HCT116 (cell line): ENCODE results near the gene PIGH. TPM values are rescaled to one million over a fixed set of nuclear protein-coding genes. Genes with fewer than 3 reads are reported as not detected.

Source experiments
- ATAC-seq: fragments of 200-7000 bp; cut with Tn5 transposase; 2 replicates; pipeline ENCODE4 v1.9.1; 2020; ENCODE audit warnings: mild to moderate bottlenecking, moderate library complexity
- BruUV-seq: library from RNA; stranded (reverse); fragments of 400-500 nt; replicated peaks from 2 replicates; lab custom pipeline; 2021; lab: Mats Ljungman, UMichigan
- CTCF ChIA-PET: fragments of 300-600 bp; sonication (Branson Sonifier 250); formaldehyde crosslinking; loops from one replicate; lab custom pipeline; 2021; ENCODE audit warnings: antibody characterized with exemption; lab: Charles Lee
- POLR2A ChIA-PET: fragments of 300-600, 350-600 bp; sonication (Branson Sonifier 250); formaldehyde crosslinking; loops from one replicate; lab custom pipeline; 2021; ENCODE audit warnings: antibody characterized with exemption; lab: Charles Lee
- RAD21 ChIA-PET, 2 experiments: fragments of 300-600 bp; sonication (Branson Sonifier 250); formaldehyde crosslinking; loops; one replicate each; lab custom pipeline; 2023; ENCODE audit warnings: low total read pairs in 2 of 2; ENCODE audit not compliant: uncharacterized antibody in 2 of 2, unreplicated experiment in 2 of 2, low non-redundant PET in 1 of 2; lab: Charles Lee
- DNase-seq: peaks from one replicate; pipeline ENCODE4 v3.0.0-alpha.2; 2010; ENCODE audit warnings: low read depth, low spot score
- H2AFZ ChIP-seq: fragments of 200-600 bp; shearing (Covaris generic), sonication (generic); 2 replicates; pipeline ENCODE4 v1.6.1; 2017; ENCODE audit warnings: low read depth, mixed run types, mixed read lengths, antibody characterized with exemption, low read length; ENCODE audit not compliant: poor library complexity, severe bottlenecking
- H3K27ac ChIP-seq: 2 replicates; pipeline ENCODE4 v1.5.1; 2012; ENCODE audit warnings: low read depth, low read length
- H3K27me3 ChIP-seq: fragments of 200-600 bp; sonication (generic); 2 replicates; pipeline ENCODE4 v1.6.1; 2016; ENCODE audit warnings: mixed run types, low read length, mixed read lengths; ENCODE audit not compliant: insufficient read depth
- H3K36me3 ChIP-seq, 2 experiments: fragments of 200-500 bp in 1 of 2; fragments of 200-600 bp in 1 of 2; sonication (Bioruptor generic) in 1 of 2; sonication (generic) in 1 of 2; 2 replicates each; pipeline versions ENCODE4 v1.5.1 to v1.6.1; 2014 to 2016; ENCODE audit warnings: low read length in 2 of 2, inconsistent platforms in 1 of 2, mixed read lengths in 1 of 2, mixed run types in 1 of 2; ENCODE audit not compliant: insufficient read depth in 2 of 2, control insufficient read depth in 1 of 2
- H3K4me1 ChIP-seq, 2 experiments: fragments of 200-600 bp in 1 of 2; sonication (generic) in 1 of 2; 2 replicates each; pipeline versions ENCODE4 v1.5.1 to v1.6.1; 2012 to 2017; ENCODE audit warnings: low read length in 2 of 2, inconsistent platforms in 1 of 2, mild to moderate bottlenecking in 1 of 2, mixed read lengths in 1 of 2, mixed run types in 1 of 2, moderate library complexity in 1 of 2; ENCODE audit not compliant: insufficient read depth in 2 of 2, control insufficient read depth in 1 of 2
- H3K4me2 ChIP-seq: fragments of 200-600 bp; sonication (generic); 2 replicates; pipeline ENCODE4 v1.6.1; 2017; ENCODE audit warnings: mixed run types, low read length, mixed read lengths
- H3K4me3 ChIP-seq, 2 experiments: fragments of 200-600 bp in 1 of 2; sonication (generic) in 1 of 2; replicated peaks in 1 of 2; 2 replicates each; pipeline ENCODE4 v1.5.1; 2011 to 2016; ENCODE audit warnings: low read length in 2 of 2, control low read depth in 1 of 2, low read depth in 1 of 2, mild to moderate bottlenecking in 1 of 2, mixed read lengths in 1 of 2, mixed run types in 1 of 2
- H3K79me2 ChIP-seq: fragments of 200-600 bp; sonication (generic); 2 replicates; pipeline ENCODE4 v1.6.1; 2017; ENCODE audit warnings: mild to moderate bottlenecking, mixed run types, low read length, moderate library complexity, mixed read lengths; ENCODE audit not compliant: insufficient read depth
- H3K9ac ChIP-seq: fragments of 200-600 bp; sonication (generic); 2 replicates; pipeline ENCODE4 v1.6.1; 2016; ENCODE audit warnings: low read length, mixed read lengths
- H3K9me2 ChIP-seq: fragments of 200-600 bp; sonication (generic), shearing (Covaris generic); 2 replicates; pipeline ENCODE4 v1.6.1; 2017; ENCODE audit warnings: mixed run types, mild to moderate bottlenecking, moderate library complexity; ENCODE audit not compliant: insufficient read depth
- H3K9me3 ChIP-seq, 2 experiments: fragments of 200-500 bp in 1 of 2; fragments of 200-600 bp in 1 of 2; sonication (Bioruptor generic) in 1 of 2; sonication (generic) in 1 of 2; 2 replicates each; pipeline ENCODE4 v1.6.1; 2014 to 2017; ENCODE audit warnings: low read length in 2 of 2, mixed read lengths in 2 of 2, inconsistent platforms in 1 of 2, low read depth in 1 of 2, mild to moderate bottlenecking in 1 of 2, mixed run types in 1 of 2, moderate library complexity in 1 of 2; ENCODE audit not compliant: control insufficient read depth in 1 of 2, insufficient read depth in 1 of 2
- H4K20me1 ChIP-seq: fragments of 200-600 bp; sonication (generic), shearing (Covaris generic); 2 replicates; pipeline ENCODE4 v1.6.1; 2017; ENCODE audit warnings: mixed run types, mild to moderate bottlenecking, moderate library complexity; ENCODE audit not compliant: insufficient read depth
- CEBPB ChIP-seq: IDR thresholded peaks from 2 replicates; pipeline ENCODE4 v1.6.1; 2012; ENCODE audit warnings: low read depth
- CTCF ChIP-seq, 3 experiments: fragments of 200-600 bp in 1 of 3; sonication (generic) in 1 of 3; IDR thresholded peaks in 2 of 3; conservative IDR thresholded peaks in 1 of 3; 2 replicates each; pipeline ENCODE4 v1.5.1; 2012 to 2017; ENCODE audit warnings: low read depth in 2 of 3, low read length in 2 of 3, antibody characterized with exemption in 1 of 3, borderline replicate concordance in 1 of 3, control low read depth in 1 of 3, mild to moderate bottlenecking in 1 of 3, mixed read lengths in 1 of 3, mixed run types in 1 of 3, moderate library complexity in 1 of 3; ENCODE audit not compliant: insufficient read depth in 1 of 3
- EGR1 ChIP-seq: IDR thresholded peaks from 2 replicates; pipeline ENCODE4 v1.6.1; 2012; ENCODE audit warnings: low read depth
- ELF1 ChIP-seq: IDR thresholded peaks from 2 replicates; pipeline ENCODE4 v1.6.1; 2012; ENCODE audit warnings: low read depth, borderline replicate concordance
- EZH2phosphoT487 ChIP-seq: fragments of 200-600 bp; IDR thresholded peaks from 2 replicates; pipeline ENCODE4 v1.6.1; 2018; ENCODE audit warnings: antibody characterized with exemption, borderline replicate concordance
- JUND ChIP-seq: IDR thresholded peaks from 2 replicates; pipeline ENCODE4 v1.6.1; 2012
- RAD21 ChIP-seq: IDR thresholded peaks from 2 replicates; pipeline ENCODE4 v1.6.1; 2012; ENCODE audit warnings: low read depth, mild to moderate bottlenecking
- ZBTB33 ChIP-seq: IDR thresholded peaks from 2 replicates; pipeline ENCODE4 v1.6.1; 2011; ENCODE audit warnings: mild to moderate bottlenecking, low read length, moderate library complexity; ENCODE audit not compliant: insufficient replicate concordance; ENCODE audit errors: extremely low read depth
- ZNF274 ChIP-seq: fragments of 200-500 bp; sonication (Bioruptor generic); IDR thresholded peaks from 2 replicates; pipeline ENCODE4 v1.6.1; 2014; ENCODE audit warnings: mild to moderate bottlenecking, low read depth, low read length, inconsistent platforms
- intact Hi-C: fragments of 100-400 bp; cut with micrococcal nuclease; formaldehyde crosslinking; loops from 2 replicates; pipeline ENCODE4 v1.10.0; 2022
- total RNA-seq: library from RNA; stranded (reverse); gene quantifications from one replicate; pipeline ENCODE4 v1.2.1, GENCODE V29; 2021; ENCODE audit not compliant: unreplicated experiment

Gene PIGH
- total RNA-seq, 1 experiment from 2014 or later = 20.9 TPM

- ChIA-PET POLR2A (interaction anchor here (1.0 to 1.6 kb wide), 2 partner anchors 45 to 144 kb away, joined by 4 to 9 read pairs; no protein-coding TSS in a partner anchor), RAD21 (interaction anchor here (1.1 to 2.4 kb wide), 7 partner anchors 39 to 144 kb away, joined by 3 to 29 read pairs (median 10); partner anchors contain the start of gene PLEKHH1 (in 1 of the 2)), CTCF (interaction anchor here (0.6 to 3.5 kb wide), 27 partner anchors 9 to 1212 kb away, joined by 3 to 78 read pairs (median 4); partner anchors contain the start of genes PIGH and PLEKHH1)
- H3K36me3 ChIP-seq = 0 out of 4 replicates have a peak, but pooled peaks cover 0 to 4% of the 10 kb centered on the region in 2 experiments
- H3K27me3 ChIP-seq = no peaks in the 10 kb centered on the region
- H3K9ac ChIP-seq = no peak overlapping the region
- no peaks in the 10 kb centered on the region for H3K9me2 ChIP-seq
- H3K79me2 ChIP-seq = no peaks in the 10 kb centered on the region
- H3K4me1 ChIP-seq = peaks cover 0 to 4% of the 10 kb centered on the region in 2 experiments; a peak in 1 of 4 replicates
- ATAC-seq = peak; percentile 98
- H4K20me1 ChIP-seq = no peaks in the 10 kb centered on the region
- intact Hi-C loops = loop anchor here (1.0 kb wide), 2 partner anchors 45 to 144 kb away; no protein-coding TSS in a partner anchor
- H2AFZ ChIP-seq = no peak overlapping the region
- H3K4me2 ChIP-seq = no peak overlapping the region
- TF ChIP-seq RAD21 (peak; percentile 92), CTCF (IDR thresholded peaks at IDR 0.05 in 2 of 3, conservative IDR thresholded peaks at IDR 0.05 in 1 of 3; ENCODE audit: borderline replicate concordance in 1 of 3, insufficient read depth in 1 of 3, low read depth in 2 of 3, low read length in 2 of 3) (peak; percentile 86 to 96 (median 91)), JUND (no peak)
- peak; percentile 26 for DNase-seq
- no TSS peak for BruUV-seq
- H3K27ac ChIP-seq = no peak overlapping the region
- H3K9me3 ChIP-seq = no peaks in the 10 kb centered on the region
- H3K4me3 ChIP-seq = no peak overlapping the region
Measured at GRCh38 chr14:67571275-67571990, 28.6 kb downstream of the PIGH start.

GRCh38 chr14:67570453-67570852, 29.6 kb downstream of the PIGH start:
- no peak overlapping the region for H3K4me3 ChIP-seq
- no peak overlapping the region for H3K9ac ChIP-seq
- no peaks in the 10 kb centered on the region for H4K20me1 ChIP-seq
- H3K9me3 ChIP-seq = no peaks in the 10 kb centered on the region
- no peaks in the 10 kb centered on the region for H3K27me3 ChIP-seq
- ChIA-PET POLR2A (no interaction called here), RAD21 (interaction anchor here (1.8 to 2.4 kb wide), 4 partner anchors 43 to 143 kb away, joined by 14 to 29 read pairs (median 16); no protein-coding TSS in a partner anchor), CTCF (interaction anchor here (0.8 to 3.5 kb wide), 10 partner anchors 9 to 156 kb away, joined by 3 to 78 read pairs (median 6); partner anchors contain the start of gene PIGH)
- H3K27ac ChIP-seq = no peak overlapping the region
- H2AFZ ChIP-seq = no peak overlapping the region
- no TSS peak for BruUV-seq
- H3K4me2 ChIP-seq = no peak overlapping the region
- no peak for TF ChIP-seq EZH2phosphoT487
- TF ChIP-seq EGR1 = no peak
- TF ChIP-seq CEBPB = no peak
- no peak for TF ChIP-seq ELF1
- no peak for TF ChIP-seq ZNF274
- TF ChIP-seq ZBTB33 = no peak
- no peak for DNase-seq
- ATAC-seq = no peak
- H3K79me2 ChIP-seq = no peaks in the 10 kb centered on the region
- H3K36me3 ChIP-seq = 0 out of 4 replicates have a peak, but pooled peaks cover 0 to 4% of the 10 kb centered on the region in 2 experiments
- intact Hi-C loops = no loop called here
- no peaks in the 10 kb centered on the region; a peak in 1 of 4 replicates for H3K4me1 ChIP-seq
- H3K9me2 ChIP-seq = no peaks in the 10 kb centered on the region
